ENCODE results near the gene SLC9A3. TPM values are rescaled to one million over a fixed set of nuclear protein-coding genes. Genes with fewer than 3 reads are reported as not detected.

SLC9A3 gene
- total and polyA plus RNA-seq, 4 donors: 0.94 to 3.8 (median 1.5) TPM

- Histone ChIP-seq H3K9ac (ENCODE audit: insufficient read depth in 1 of 2, low read length in 2 of 2) (no peak overlapping the region), H3K4me3 (no peak overlapping the region), H3K27me3 (ENCODE audit: control insufficient read depth in 3 of 3, insufficient read depth in 3 of 3, low read length in 2 of 3) (no peaks in the 10 kb centered on the region), H3K36me3 (ENCODE audit: control insufficient read depth in 4 of 4, insufficient read depth in 4 of 4, low read length in 4 of 4) (peaks cover 0 to 9% (median 0%) of the 10 kb centered on the region in 4 donors), H3K4me1 (ENCODE audit: control insufficient read depth in 5 of 5, insufficient read depth in 5 of 5, low read length in 5 of 5) (peaks cover 0 to 24% (median 3%) of the 10 kb centered on the region in 5 donors), H3K27ac (ENCODE audit: low read depth in 1 of 2, low read length in 1 of 2) (no peak overlapping the region), H3K9me3 (ENCODE audit: control insufficient read depth in 4 of 4, insufficient read depth in 3 of 4, low read length in 3 of 4) (no peaks in the 10 kb centered on the region)
- 91 to 93% methylated on average over 11 of the region's 11 CpGs for WGBS, 2 donors
- DNase-seq (no peak), ATAC-seq (ENCODE audit: insufficient read depth, low FRiP score) (no peak)
- TF ChIP-seq, protein P1, sequence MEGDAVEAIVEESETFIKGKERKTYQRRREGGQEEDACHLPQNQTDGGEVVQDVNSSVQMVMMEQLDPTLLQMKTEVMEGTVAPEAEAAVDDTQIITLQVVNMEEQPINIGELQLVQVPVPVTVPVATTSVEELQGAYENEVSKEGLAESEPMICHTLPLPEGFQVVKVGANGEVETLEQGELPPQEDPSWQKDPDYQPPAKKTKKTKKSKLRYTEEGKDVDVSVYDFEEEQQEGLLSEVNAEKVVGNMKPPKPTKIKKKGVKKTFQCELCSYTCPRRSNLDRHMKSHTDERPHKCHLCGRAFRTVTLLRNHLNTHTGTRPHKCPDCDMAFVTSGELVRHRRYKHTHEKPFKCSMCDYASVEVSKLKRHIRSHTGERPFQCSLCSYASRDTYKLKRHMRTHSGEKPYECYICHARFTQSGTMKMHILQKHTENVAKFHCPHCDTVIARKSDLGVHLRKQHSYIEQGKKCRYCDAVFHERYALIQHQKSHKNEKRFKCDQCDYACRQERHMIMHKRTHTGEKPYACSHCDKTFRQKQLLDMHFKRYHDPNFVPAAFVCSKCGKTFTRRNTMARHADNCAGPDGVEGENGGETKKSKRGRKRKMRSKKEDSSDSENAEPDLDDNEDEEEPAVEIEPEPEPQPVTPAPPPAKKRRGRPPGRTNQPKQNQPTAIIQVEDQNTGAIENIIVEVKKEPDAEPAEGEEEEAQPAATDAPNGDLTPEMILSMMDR (IDR thresholded peaks at IDR 0.05; ENCODE audit: control extremely low read depth, extremely low read depth): no peak
These were observed 96.0 kb downstream of the SLC9A3 start for GRCh38 chr5:428219-428618.

DNA sequence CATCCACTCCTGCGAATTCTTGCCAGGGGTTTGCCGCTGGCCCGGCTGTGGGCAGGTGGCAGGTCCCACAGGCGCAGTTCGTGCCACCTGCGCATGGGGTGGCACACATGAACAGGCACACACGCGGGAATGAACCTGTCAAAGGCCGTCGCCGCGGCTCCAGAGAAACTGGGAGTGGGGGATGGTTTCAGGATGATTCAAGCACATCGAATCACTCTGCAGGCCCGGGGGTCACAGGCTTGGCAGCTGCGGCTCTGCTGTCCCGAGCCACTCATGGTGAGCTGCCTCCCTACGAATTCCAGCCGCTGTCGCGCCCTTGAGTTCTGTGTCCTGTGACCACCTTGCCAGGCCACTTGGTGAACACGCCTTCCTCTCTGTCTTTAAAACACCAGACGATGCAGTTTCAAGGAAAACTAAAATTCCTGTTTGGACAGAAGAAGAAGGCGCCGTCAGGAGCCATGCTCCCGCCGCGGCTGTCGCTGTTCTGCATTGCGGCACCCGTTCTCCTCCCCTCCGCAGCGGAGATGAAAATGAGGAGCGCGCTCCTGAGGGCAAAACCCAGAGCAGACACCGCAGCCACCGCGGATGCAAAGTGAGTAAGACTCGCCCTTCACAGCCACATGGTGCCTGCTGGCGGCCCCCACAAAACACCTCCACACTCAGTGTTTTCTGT is 96.7 kb downstream of the SLC9A3 start:
- Histone ChIP-seq H3K27me3 (ENCODE audit: control insufficient read depth in 3 of 3, insufficient read depth in 3 of 3, low read length in 2 of 3) (no peaks in the 10 kb centered on the region), H3K27ac (ENCODE audit: low read depth in 1 of 2, low read length in 1 of 2) (no peak overlapping the region), H3K9me3 (ENCODE audit: control insufficient read depth in 4 of 4, insufficient read depth in 3 of 4, low read length in 3 of 4) (no peaks in the 10 kb centered on the region), H3K4me3 (no peak overlapping the region), H3K9ac (ENCODE audit: insufficient read depth in 1 of 2, low read length in 2 of 2) (no peak overlapping the region), H3K4me1 (ENCODE audit: control insufficient read depth in 5 of 5, insufficient read depth in 5 of 5, low read length in 5 of 5) (peaks cover 0 to 17% (median 3%) of the 10 kb centered on the region in 5 donors), H3K36me3 (ENCODE audit: control insufficient read depth in 4 of 4, insufficient read depth in 4 of 4, low read length in 4 of 4) (peaks cover 0 to 7% (median 0%) of the 10 kb centered on the region in 4 donors)
- TF ChIP-seq, protein P1 (IDR thresholded peaks at IDR 0.05; ENCODE audit: control extremely low read depth, extremely low read depth): no peak
- DNase-seq (no peak), ATAC-seq (ENCODE audit: insufficient read depth, low FRiP score) (no peak)
- WGBS, 2 donors: 94 to 96% methylated on average over 39 of the region's 39 CpGs

DNA sequence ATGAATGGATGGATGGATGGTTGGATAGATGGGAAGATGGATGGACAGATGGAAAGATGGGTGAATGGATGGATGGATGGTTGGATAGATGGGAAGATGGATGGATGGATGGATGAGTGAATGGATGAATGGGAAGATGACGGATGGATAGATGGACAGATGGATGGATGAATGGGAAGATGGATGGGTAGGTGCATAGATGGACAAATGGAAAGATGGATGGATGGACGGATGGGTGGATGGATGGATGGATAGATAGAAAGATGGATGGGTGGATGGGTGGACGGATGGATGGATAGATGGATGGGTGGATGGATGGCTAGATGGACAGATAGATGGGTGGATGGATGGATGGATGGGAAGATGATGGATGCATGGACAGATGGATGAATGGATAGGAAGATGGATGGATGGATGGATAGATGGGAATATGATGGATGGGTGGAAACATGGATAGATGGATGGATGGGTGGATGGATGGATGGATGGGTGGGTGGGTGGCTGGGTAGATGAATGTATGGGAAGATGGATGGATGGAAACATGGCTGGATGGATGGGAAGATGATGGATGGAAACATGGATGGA is 97.8 kb downstream of the SLC9A3 start:
- Histone ChIP-seq H3K27ac (ENCODE audit: low read depth in 1 of 2, low read length in 1 of 2) (no peak overlapping the region), H3K36me3 (ENCODE audit: control insufficient read depth in 4 of 4, insufficient read depth in 4 of 4, low read length in 4 of 4) (peaks cover 0 to 6% (median 0%) of the 10 kb centered on the region in 4 donors)
- DNase-seq: no peak

More for the DNA sequence above, 97.8 kb downstream of the SLC9A3 start:
- Histone ChIP-seq H3K4me1 (ENCODE audit: control insufficient read depth in 5 of 5, insufficient read depth in 5 of 5, low read length in 5 of 5) (peaks cover 0 to 14% (median 3%) of the 10 kb centered on the region in 5 donors), H3K9ac (ENCODE audit: insufficient read depth in 1 of 2, low read length in 2 of 2) (no peak overlapping the region), H3K9me3 (ENCODE audit: control insufficient read depth in 4 of 4, insufficient read depth in 3 of 4, low read length in 3 of 4) (no peaks in the 10 kb centered on the region), H3K27me3 (ENCODE audit: control insufficient read depth in 3 of 3, insufficient read depth in 3 of 3, low read length in 2 of 3) (no peaks in the 10 kb centered on the region), H3K4me3 (no peak overlapping the region)
- TF ChIP-seq, protein P1 (IDR thresholded peaks at IDR 0.05; ENCODE audit: control extremely low read depth, extremely low read depth): no peak
- ATAC-seq (ENCODE audit: insufficient read depth, low FRiP score): no peak
- 79 to 82% methylated on average over 3 of the region's 3 CpGs for WGBS, 2 donors

All from lung (tissue), 12 donors.